ENCODE data around the gene THSD4.

Gene THSD4

DNA sequence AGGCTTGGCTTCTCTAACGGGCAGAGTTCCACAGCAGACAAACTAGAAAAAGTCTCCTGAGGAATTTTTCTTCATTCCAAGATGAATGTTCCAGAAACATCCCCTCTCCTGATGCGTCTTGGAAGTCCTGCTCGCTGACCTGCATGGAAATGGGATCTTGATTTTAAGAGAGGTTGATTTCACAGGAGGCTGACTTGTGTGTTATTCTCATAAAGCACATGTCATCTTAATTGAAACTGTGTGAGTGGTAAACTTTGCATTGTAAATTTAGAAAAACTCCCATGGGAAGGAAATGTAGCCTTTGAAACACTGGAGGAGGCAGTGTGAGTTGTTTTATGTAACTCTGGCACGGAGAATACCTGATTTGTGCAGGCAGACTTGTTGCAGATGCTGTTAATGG is 357.3 kb downstream of the THSD4 start:
- TF ChIP-seq SPI1 (IDR thresholded peaks at IDR 0.05; ENCODE audit: borderline replicate concordance, low read depth) (no peak), GABPA (IDR thresholded peaks at IDR 0.05; ENCODE audit: low read depth) (no peak), REST (IDR thresholded peaks at IDR 0.05; ENCODE audit: insufficient replicate concordance, low read depth) (no peak), POLR2AphosphoS5 (IDR thresholded peaks at IDR 0.05; ENCODE audit: low read depth) (no peak)
- TF ChIP-seq, protein P1, sequence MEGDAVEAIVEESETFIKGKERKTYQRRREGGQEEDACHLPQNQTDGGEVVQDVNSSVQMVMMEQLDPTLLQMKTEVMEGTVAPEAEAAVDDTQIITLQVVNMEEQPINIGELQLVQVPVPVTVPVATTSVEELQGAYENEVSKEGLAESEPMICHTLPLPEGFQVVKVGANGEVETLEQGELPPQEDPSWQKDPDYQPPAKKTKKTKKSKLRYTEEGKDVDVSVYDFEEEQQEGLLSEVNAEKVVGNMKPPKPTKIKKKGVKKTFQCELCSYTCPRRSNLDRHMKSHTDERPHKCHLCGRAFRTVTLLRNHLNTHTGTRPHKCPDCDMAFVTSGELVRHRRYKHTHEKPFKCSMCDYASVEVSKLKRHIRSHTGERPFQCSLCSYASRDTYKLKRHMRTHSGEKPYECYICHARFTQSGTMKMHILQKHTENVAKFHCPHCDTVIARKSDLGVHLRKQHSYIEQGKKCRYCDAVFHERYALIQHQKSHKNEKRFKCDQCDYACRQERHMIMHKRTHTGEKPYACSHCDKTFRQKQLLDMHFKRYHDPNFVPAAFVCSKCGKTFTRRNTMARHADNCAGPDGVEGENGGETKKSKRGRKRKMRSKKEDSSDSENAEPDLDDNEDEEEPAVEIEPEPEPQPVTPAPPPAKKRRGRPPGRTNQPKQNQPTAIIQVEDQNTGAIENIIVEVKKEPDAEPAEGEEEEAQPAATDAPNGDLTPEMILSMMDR (IDR thresholded peaks at IDR 0.05; ENCODE audit: insufficient read depth, low read length): no peak
- Histone ChIP-seq H3K27me3 (ENCODE audit: insufficient read depth, poor library complexity, severe bottlenecking) (no peaks in the 10 kb centered on the region), H3K27ac (replicated peaks) (no peak overlapping the region), H3K4me3 (replicated peaks; ENCODE audit: insufficient read depth, low read length) (no peak overlapping the region)
- DNase-seq (ENCODE audit: low read depth in 1 of 2, low spot score in 1 of 2): no peak

- DNase-seq (ENCODE audit: low read depth in 1 of 2, low spot score in 1 of 2): no peak
- Histone ChIP-seq H3K27ac (replicated peaks) (no peak overlapping the region), H3K4me3 (replicated peaks; ENCODE audit: insufficient read depth, low read length) (no peak overlapping the region), H3K27me3 (ENCODE audit: insufficient read depth, poor library complexity, severe bottlenecking) (no peaks in the 10 kb centered on the region)
- no peak for TF ChIP-seq POLR2AphosphoS5 (IDR thresholded peaks at IDR 0.05; ENCODE audit: low read depth)
- no peak for TF ChIP-seq SPI1 (IDR thresholded peaks at IDR 0.05; ENCODE audit: borderline replicate concordance, low read depth)
- TF ChIP-seq REST (IDR thresholded peaks at IDR 0.05; ENCODE audit: insufficient replicate concordance, low read depth): no peak
- TF ChIP-seq GABPA (IDR thresholded peaks at IDR 0.05; ENCODE audit: low read depth): no peak
- TF ChIP-seq, protein P1 (IDR thresholded peaks at IDR 0.05; ENCODE audit: insufficient read depth, low read length): no peak
Observed at GRCh38 chr15:71473751-71474150, 358.5 kb downstream of the THSD4 start.

GRCh38 chr15:71476823-71477222 is 361.6 kb downstream of the THSD4 start:
- TF ChIP-seq GABPA (IDR thresholded peaks at IDR 0.05; ENCODE audit: low read depth): no peak
- TF ChIP-seq, protein P1 (IDR thresholded peaks at IDR 0.05; ENCODE audit: insufficient read depth, low read length): no peak
- no peak for TF ChIP-seq REST (IDR thresholded peaks at IDR 0.05; ENCODE audit: insufficient replicate concordance, low read depth)
- no peak for TF ChIP-seq POLR2AphosphoS5 (IDR thresholded peaks at IDR 0.05; ENCODE audit: low read depth)
- no peak for TF ChIP-seq SPI1 (IDR thresholded peaks at IDR 0.05; ENCODE audit: borderline replicate concordance, low read depth)
- H3K4me3 ChIP-seq (replicated peaks; ENCODE audit: insufficient read depth, low read length): no peak overlapping the region
- no peak for DNase-seq (ENCODE audit: low read depth in 1 of 2, low spot score in 1 of 2)
- H3K27me3 ChIP-seq (ENCODE audit: insufficient read depth, poor library complexity, severe bottlenecking): peaks cover 2% of the 10 kb centered on the region
- no peak overlapping the region for H3K27ac ChIP-seq (replicated peaks)

Measured in HL-60 (cell line).